Natural killer cell treated with Interleukin-12 subunit alpha and Interleukin-12 subunit beta and Interleukin-15 and Interleukin-18, amount 100 ng/mL, for 72 hours (primary cell): ENCODE data around the gene ASIC2. TPM values are rescaled to one million over a fixed set of nuclear protein-coding genes. Genes with fewer than 3 reads are reported as not detected.
A peak's percentile ranks its signal among the peaks of the same experiment; 100 is the strongest.

Source experiments
- ATAC-seq, 2 donors: fragments of 150-1000 bp; cut with Tn5 transposase in 1 of 2; sonication (Bioruptor Pico), chemical (Tn5 transposase) in 1 of 2; 2 replicates each; pipeline ENCODE4 v1.10.0; 2021
- DNase-seq: peaks from one replicate; pipeline ENCODE4 v3.0.0; 2022; ENCODE audit warnings: low spot score
- H3K27ac Mint-ChIP-seq, 2 donors: 1 replicate in 1 of 2; 2 replicates in 1 of 2; pipeline ENCODE4 v1.8.0; 2022; ENCODE audit warnings: mixed read lengths in 2 of 2, mild to moderate bottlenecking in 1 of 2, moderate library complexity in 1 of 2
- H3K27me3 Mint-ChIP-seq, 2 donors: 1 replicate in 1 of 2; 2 replicates in 1 of 2; pipeline ENCODE4 v1.8.0; 2022; ENCODE audit warnings: mixed read lengths in 2 of 2
- H3K36me3 Mint-ChIP-seq: one replicate; pipeline ENCODE4 v1.8.0; 2022; ENCODE audit warnings: mixed read lengths
- H3K4me1 Mint-ChIP-seq, 2 donors: 1 replicate in 1 of 2; 2 replicates in 1 of 2; pipeline ENCODE4 v1.8.0; 2022; ENCODE audit warnings: low read depth in 2 of 2, mixed read lengths in 2 of 2, mild to moderate bottlenecking in 1 of 2
- H3K4me3 Mint-ChIP-seq: one replicate; pipeline ENCODE4 v1.8.0; 2022; ENCODE audit warnings: mixed read lengths
- H3K9me3 Mint-ChIP-seq: 2 replicates; pipeline ENCODE4 v1.8.0; 2022; ENCODE audit warnings: mixed read lengths
- total RNA-seq, 2 donors: library from RNA; stranded (reverse); gene quantifications; one replicate each; pipeline ENCODE4 v1.2.3, GENCODE V29; 2022

The ASIC2 gene
- total RNA-seq, 2 donors from 2014 or later: not detected

- H3K27me3 Mint-ChIP-seq: peaks cover 23 to 34% of the 10 kb centered on the region in 2 donors
- no peaks in the 10 kb centered on the region for H3K9me3 Mint-ChIP-seq
- DNase-seq: no peak
- no peaks in the 10 kb centered on the region for H3K36me3 Mint-ChIP-seq
- no peak overlapping the region for H3K27ac Mint-ChIP-seq
- no peak overlapping the region for H3K4me3 Mint-ChIP-seq
- ATAC-seq: no peak
- no peaks in the 10 kb centered on the region for H3K4me1 Mint-ChIP-seq
These were observed 240.2 kb downstream of the ASIC2 start for GRCh38 chr17:33052856-33053255.

- no peak for ATAC-seq
- Mint-ChIP-seq H3K4me1 (no peaks in the 10 kb centered on the region), H3K27me3 (peaks cover 26 to 31% of the 10 kb centered on the region in 2 donors)
These were observed 242.4 kb downstream of the ASIC2 start for GRCh38 chr17:33050611-33051140.

GRCh38 chr17:33049781-33050414, 243.2 kb downstream of the ASIC2 start:
- ATAC-seq (peak in 1 of 2 donors; percentile 31), DNase-seq (no peak)
- no peaks in the 10 kb centered on the region for H3K36me3 Mint-ChIP-seq
- no peak overlapping the region for H3K4me3 Mint-ChIP-seq
- H3K27ac Mint-ChIP-seq: no peak overlapping the region
- no peaks in the 10 kb centered on the region for H3K4me1 Mint-ChIP-seq
- peaks cover 24 to 26% of the 10 kb centered on the region in 2 donors for H3K27me3 Mint-ChIP-seq
- no peaks in the 10 kb centered on the region for H3K9me3 Mint-ChIP-seq

More at GRCh38 chr17:33050611-33051140, 242.4 kb downstream of the ASIC2 start:
- Mint-ChIP-seq H3K27ac (no peak overlapping the region), H3K9me3 (no peaks in the 10 kb centered on the region), H3K36me3 (no peaks in the 10 kb centered on the region), H3K4me3 (no peak overlapping the region)
- no peak for DNase-seq

GRCh38 chr17:33046361-33047255, 246.5 kb downstream of the ASIC2 start:
- Mint-ChIP-seq H3K9me3 (no peaks in the 10 kb centered on the region), H3K27ac (no peak overlapping the region), H3K4me3 (no peak overlapping the region), H3K4me1 (no peaks in the 10 kb centered on the region), H3K36me3 (no peaks in the 10 kb centered on the region), H3K27me3 (peaks cover under 1 to 18% of the 10 kb centered on the region in 2 donors)
- DNase-seq (no peak), ATAC-seq (no peak)

GRCh38 chr17:33045216-33045615, 247.9 kb downstream of the ASIC2 start:
- H3K36me3 Mint-ChIP-seq: no peaks in the 10 kb centered on the region
- DNase-seq (no peak), ATAC-seq (no peak)
- no peaks in the 10 kb centered on the region for H3K4me1 Mint-ChIP-seq
- H3K27ac Mint-ChIP-seq: no peak overlapping the region
- no peak overlapping the region for H3K4me3 Mint-ChIP-seq
- no peaks in the 10 kb centered on the region for H3K9me3 Mint-ChIP-seq
- H3K27me3 Mint-ChIP-seq: peaks cover 3 to 14% of the 10 kb centered on the region in 2 donors

- no peak for ATAC-seq
- Mint-ChIP-seq H3K27ac (no peak overlapping the region), H3K4me3 (no peak overlapping the region), H3K4me1 (no peaks in the 10 kb centered on the region), H3K27me3 (peaks cover 7 to 14% of the 10 kb centered on the region in 2 donors), H3K36me3 (no peaks in the 10 kb centered on the region), H3K9me3 (no peaks in the 10 kb centered on the region)
- DNase-seq: no peak
These were observed 248.3 kb downstream of the ASIC2 start for GRCh38 chr17:33044771-33045170.

GRCh38 chr17:33040461-33040860, 252.6 kb downstream of the ASIC2 start:
- H3K27me3 Mint-ChIP-seq: peaks cover 21 to 43% of the 10 kb centered on the region in 2 donors
- no peak for ATAC-seq
- no peaks in the 10 kb centered on the region for H3K36me3 Mint-ChIP-seq
- H3K9me3 Mint-ChIP-seq: no peaks in the 10 kb centered on the region
- no peak overlapping the region for H3K27ac Mint-ChIP-seq
- H3K4me1 Mint-ChIP-seq: no peaks in the 10 kb centered on the region
- DNase-seq: no peak
- no peak overlapping the region for H3K4me3 Mint-ChIP-seq

- peaks cover 23 to 48% of the 10 kb centered on the region in 2 donors for H3K27me3 Mint-ChIP-seq
- no peak overlapping the region for H3K27ac Mint-ChIP-seq
- H3K36me3 Mint-ChIP-seq: no peaks in the 10 kb centered on the region
These were observed 253.2 kb downstream of the ASIC2 start for GRCh38 chr17:33039874-33040273.

GRCh38 chr17:33038740-33039139, 254.4 kb downstream of the ASIC2 start:
- no peak overlapping the region for H3K4me3 Mint-ChIP-seq
- peaks cover 3% of the 10 kb centered on the region for H3K9me3 Mint-ChIP-seq
- no peaks in the 10 kb centered on the region for H3K4me1 Mint-ChIP-seq
- no peak for DNase-seq
- peaks cover 24 to 59% of the 10 kb centered on the region in 2 donors for H3K27me3 Mint-ChIP-seq
- no peaks in the 10 kb centered on the region for H3K36me3 Mint-ChIP-seq
- no peak overlapping the region for H3K27ac Mint-ChIP-seq
- ATAC-seq: no peak

More at GRCh38 chr17:33039874-33040273, 253.2 kb downstream of the ASIC2 start:
- DNase-seq (no peak), ATAC-seq (no peak)
- Mint-ChIP-seq H3K9me3 (no peaks in the 10 kb centered on the region), H3K4me1 (no peaks in the 10 kb centered on the region), H3K4me3 (no peak overlapping the region)

GRCh38 chr17:33033176-33033575, 259.9 kb downstream of the ASIC2 start:
- ATAC-seq: no peak
- no peaks in the 10 kb centered on the region for H3K4me1 Mint-ChIP-seq
- DNase-seq: no peak
- no peak overlapping the region for H3K27ac Mint-ChIP-seq
- no peaks in the 10 kb centered on the region for H3K36me3 Mint-ChIP-seq
- no peak overlapping the region for H3K4me3 Mint-ChIP-seq
- H3K9me3 Mint-ChIP-seq: peaks cover 3% of the 10 kb centered on the region
- peaks cover 31 to 71% of the 10 kb centered on the region in 2 donors for H3K27me3 Mint-ChIP-seq

GRCh38 chr17:33028778-33029177, 264.3 kb downstream of the ASIC2 start:
- Mint-ChIP-seq H3K4me3 (no peak overlapping the region), H3K4me1 (no peaks in the 10 kb centered on the region), H3K27me3 (peaks cover 20 to 39% of the 10 kb centered on the region in 2 donors), H3K36me3 (no peaks in the 10 kb centered on the region), H3K27ac (no peak overlapping the region), H3K9me3 (no peaks in the 10 kb centered on the region)
- ATAC-seq: no peak
- no peak for DNase-seq

- Mint-ChIP-seq H3K27ac (no peak overlapping the region), H3K9me3 (no peaks in the 10 kb centered on the region), H3K4me3 (no peak overlapping the region), H3K36me3 (no peaks in the 10 kb centered on the region), H3K27me3 (peaks cover 24 to 38% of the 10 kb centered on the region in 2 donors), H3K4me1 (no peaks in the 10 kb centered on the region)
- no peak for DNase-seq
- peak in 1 of 2 donors; percentile 43 for ATAC-seq
These were observed 265.0 kb downstream of the ASIC2 start for GRCh38 chr17:33028061-33028460.

- H3K4me3 Mint-ChIP-seq: no peak overlapping the region
- no peaks in the 10 kb centered on the region for H3K4me1 Mint-ChIP-seq
- ATAC-seq: no peak
- peaks cover 18 to 22% of the 10 kb centered on the region in 2 donors for H3K27me3 Mint-ChIP-seq
- H3K36me3 Mint-ChIP-seq: no peaks in the 10 kb centered on the region
- no peak for DNase-seq
- H3K27ac Mint-ChIP-seq: no peak overlapping the region
- H3K9me3 Mint-ChIP-seq: no peaks in the 10 kb centered on the region
These were observed 268.2 kb downstream of the ASIC2 start for GRCh38 chr17:33024688-33025486.
